CD4-positive, CD25-positive, alpha-beta regulatory T cell (primary cell): Measurements from ENCODE around the gene SIK2. TPM values are rescaled to one million over a fixed set of nuclear protein-coding genes. Genes with fewer than 3 reads are reported as not detected.
A peak's percentile ranks its signal among the peaks of the same experiment; 100 is the strongest.

Experiments used
- ATAC-seq, 2 donors: fragments of 150-1000 bp; cut with Tn5 transposase; one replicate each; pipeline ENCODE4 v1.10.0; 2021; ENCODE audit warnings: low read depth in 2 of 2, moderate number of reproducible peaks in 2 of 2, moderate library complexity in 1 of 2
- DNase-seq, 3 donors: peaks; one replicate each; pipeline versions ENCODE4 v3.0.0 to v3.0.0-alpha.2; 2012 to 2022; ENCODE audit warnings: mixed read lengths in 1 of 3
- H3K27ac ChIP-seq: one replicate; pipeline ENCODE4 v1.7.0; 2013; ENCODE audit warnings: mild to moderate bottlenecking, low read length; ENCODE audit not compliant: insufficient read depth, poor library complexity, severe bottlenecking
- H3K27me3 ChIP-seq: one replicate; pipeline ENCODE4 v1.7.0; 2013; ENCODE audit warnings: low read length; ENCODE audit not compliant: control insufficient read depth, insufficient read depth
- H3K36me3 ChIP-seq: one replicate; pipeline ENCODE4 v1.7.0; 2013; ENCODE audit warnings: mild to moderate bottlenecking, low read length, moderate library complexity; ENCODE audit not compliant: control insufficient read depth, insufficient read depth
- H3K4me1 ChIP-seq: 2 replicates; pipeline ENCODE4 v1.7.0; 2013; ENCODE audit warnings: mild to moderate bottlenecking, low read length; ENCODE audit not compliant: insufficient read depth, control insufficient read depth, poor library complexity, severe bottlenecking
- H3K4me3 ChIP-seq: one replicate; pipeline ENCODE4 v1.7.0; 2013; ENCODE audit warnings: low read depth, mild to moderate bottlenecking, low read length, moderate library complexity
- H3K9me3 ChIP-seq, 2 experiments: 1 replicate in 1 of 2; 2 replicates in 1 of 2; pipeline ENCODE4 v1.7.0; 2013; ENCODE audit warnings: low read length in 2 of 2, mild to moderate bottlenecking in 1 of 2, moderate library complexity in 1 of 2; ENCODE audit not compliant: control insufficient read depth in 2 of 2
- H3K27ac Mint-ChIP-seq, 3 donors: one replicate each; pipeline ENCODE4 v1.8.0; 2020 to 2022; ENCODE audit warnings: mild to moderate bottlenecking in 3 of 3, mixed read lengths in 3 of 3, moderate library complexity in 2 of 3
- H3K27me3 Mint-ChIP-seq: one replicate; pipeline ENCODE4 v1.8.0; 2022; ENCODE audit warnings: mild to moderate bottlenecking, mixed read lengths
- H3K36me3 Mint-ChIP-seq: one replicate; pipeline ENCODE4 v1.8.0; 2020; ENCODE audit warnings: mixed read lengths
- H3K4me1 Mint-ChIP-seq, 4 donors: one replicate each; pipeline ENCODE4 v1.8.0; 2020 to 2022; ENCODE audit warnings: mixed read lengths in 4 of 4, mild to moderate bottlenecking in 1 of 4
- H3K4me3 Mint-ChIP-seq, 4 donors: one replicate each; pipeline ENCODE4 v1.8.0; 2020 to 2022; ENCODE audit warnings: mild to moderate bottlenecking in 4 of 4, mixed read lengths in 4 of 4, moderate library complexity in 3 of 4
- H3K9me3 Mint-ChIP-seq, 7 donors: one replicate each; pipeline ENCODE4 v1.8.0; 2020 to 2022; ENCODE audit warnings: mixed read lengths in 7 of 7, mild to moderate bottlenecking in 3 of 7, moderate library complexity in 2 of 7
- polyA plus RNA-seq, 4 donors: library from polyadenylated mRNA; unstranded; fragments of 300-500 nt; fragmentation: Illumina TruSeq; gene quantifications; one replicate each; pipeline ENCODE4 v1.2.3, GENCODE V29; 2021
- total RNA-seq: library from RNA; stranded (reverse); gene quantifications from one replicate; pipeline ENCODE4 v1.2.3, GENCODE V29; 2022

Gene SIK2
- total and polyA plus RNA-seq, 5 donors from 2014 or later: 0.05 to 8.7 (median 0.16) TPM

- no peak overlapping the region for H3K4me3 ChIP-seq
- no peaks in the 10 kb centered on the region for H3K27me3 ChIP-seq
- H3K36me3 Mint-ChIP-seq: peaks cover 19% of the 10 kb centered on the region
- H3K27me3 Mint-ChIP-seq: no peaks in the 10 kb centered on the region
- no peak overlapping the region for H3K27ac ChIP-seq
- no peak overlapping the region for H3K27ac Mint-ChIP-seq
- peak in 1 of 3 donors; percentile 18 for DNase-seq
- no peaks in the 10 kb centered on the region for H3K9me3 ChIP-seq
- no peaks in the 10 kb centered on the region for H3K9me3 Mint-ChIP-seq
- ATAC-seq: no peak
- H3K36me3 ChIP-seq: peaks cover 2% of the 10 kb centered on the region
- no peaks in the 10 kb centered on the region for H3K4me1 ChIP-seq
- H3K4me3 Mint-ChIP-seq: no peak overlapping the region
- peaks cover 4 to 11% (median 9%) of the 10 kb centered on the region in 4 donors for H3K4me1 Mint-ChIP-seq
Measured at GRCh38 chr11:111665777-111666176, 63.5 kb downstream of the SIK2 start.

GRCh38 chr11:111668980-111669379, 66.7 kb downstream of the SIK2 start:
- Histone ChIP-seq H3K27me3 (no peaks in the 10 kb centered on the region), H3K9me3 (no peaks in the 10 kb centered on the region), H3K36me3 (peaks cover 8% of the 10 kb centered on the region), H3K4me3 (no peak overlapping the region), H3K4me1 (no peaks in the 10 kb centered on the region), H3K27ac (no peak overlapping the region)
- no peak overlapping the region for H3K4me3 Mint-ChIP-seq
- H3K36me3 Mint-ChIP-seq: peaks cover 26% of the 10 kb centered on the region
- no peak for ATAC-seq
- H3K27me3 Mint-ChIP-seq: no peaks in the 10 kb centered on the region
- no peaks in the 10 kb centered on the region for H3K9me3 Mint-ChIP-seq
- H3K27ac Mint-ChIP-seq: no peak overlapping the region
- DNase-seq: no peak
- peaks cover 2 to 13% (median 6%) of the 10 kb centered on the region in 4 donors for H3K4me1 Mint-ChIP-seq

- no peak for DNase-seq
- peaks cover 0 to 2% (median 0%) of the 10 kb centered on the region in 7 donors for H3K9me3 Mint-ChIP-seq
- H3K4me1 Mint-ChIP-seq: peaks cover 2 to 13% (median 6%) of the 10 kb centered on the region in 4 donors
- Histone ChIP-seq H3K36me3 (peaks cover 12% of the 10 kb centered on the region), H3K27ac (no peak overlapping the region), H3K4me3 (no peak overlapping the region), H3K4me1 (no peaks in the 10 kb centered on the region), H3K9me3 (no peaks in the 10 kb centered on the region), H3K27me3 (no peaks in the 10 kb centered on the region)
- H3K4me3 Mint-ChIP-seq: no peak overlapping the region
- H3K27me3 Mint-ChIP-seq: no peaks in the 10 kb centered on the region
- ATAC-seq: no peak
- H3K27ac Mint-ChIP-seq: no peak overlapping the region
- peaks cover 40% of the 10 kb centered on the region for H3K36me3 Mint-ChIP-seq
Measured at GRCh38 chr11:111671383-111671782, 69.1 kb downstream of the SIK2 start.

GRCh38 chr11:111672949-111673348, 70.7 kb downstream of the SIK2 start:
- peaks cover 42% of the 10 kb centered on the region for H3K36me3 Mint-ChIP-seq
- no peak overlapping the region for H3K4me3 ChIP-seq
- H3K9me3 ChIP-seq: no peaks in the 10 kb centered on the region

GRCh38 chr11:111674941-111675340, 72.7 kb downstream of the SIK2 start:
- Mint-ChIP-seq H3K36me3 (peaks cover 39% of the 10 kb centered on the region), H3K9me3 (peaks cover 0 to 2% (median 0%) of the 10 kb centered on the region in 7 donors), H3K27me3 (no peaks in the 10 kb centered on the region), H3K4me1 (peaks cover 0 to 7% (median 3%) of the 10 kb centered on the region in 4 donors), H3K27ac (no peak overlapping the region), H3K4me3 (no peak overlapping the region)
- Histone ChIP-seq H3K9me3 (no peaks in the 10 kb centered on the region), H3K4me3 (no peak overlapping the region), H3K27me3 (no peaks in the 10 kb centered on the region), H3K36me3 (peaks cover 12% of the 10 kb centered on the region), H3K27ac (no peak overlapping the region), H3K4me1 (no peaks in the 10 kb centered on the region)
- ATAC-seq (no peak), DNase-seq (no peak)

More at GRCh38 chr11:111672949-111673348, 70.7 kb downstream of the SIK2 start:
- Histone ChIP-seq H3K4me1 (no peaks in the 10 kb centered on the region), H3K27me3 (no peaks in the 10 kb centered on the region), H3K36me3 (peaks cover 12% of the 10 kb centered on the region), H3K27ac (no peak overlapping the region)
- H3K27ac Mint-ChIP-seq: no peak overlapping the region
- no peaks in the 10 kb centered on the region for H3K27me3 Mint-ChIP-seq
- H3K4me1 Mint-ChIP-seq: peaks cover 2 to 13% (median 6%) of the 10 kb centered on the region in 4 donors
- no peak overlapping the region for H3K4me3 Mint-ChIP-seq
- H3K9me3 Mint-ChIP-seq: peaks cover 0 to 2% (median 0%) of the 10 kb centered on the region in 7 donors
- DNase-seq: peak in 1 of 3 donors; percentile 23
- ATAC-seq: no peak

GRCh38 chr11:111675891-111676290, 73.6 kb downstream of the SIK2 start:
- no peak for DNase-seq
- H3K4me3 Mint-ChIP-seq: no peak overlapping the region

GRCh38 chr11:111676878-111677585, 74.8 kb downstream of the SIK2 start:
- Histone ChIP-seq H3K27me3 (no peaks in the 10 kb centered on the region), H3K36me3 (peaks cover 12% of the 10 kb centered on the region), H3K9me3 (no peaks in the 10 kb centered on the region), H3K4me3 (no peak overlapping the region), H3K4me1 (no peaks in the 10 kb centered on the region), H3K27ac (no peak overlapping the region)
- no peaks in the 10 kb centered on the region for H3K27me3 Mint-ChIP-seq
- peaks cover 0 to 2% (median 0%) of the 10 kb centered on the region in 7 donors for H3K9me3 Mint-ChIP-seq
- H3K36me3 Mint-ChIP-seq: peaks cover 35% of the 10 kb centered on the region
- H3K4me3 Mint-ChIP-seq: no peak overlapping the region
- ATAC-seq (no peak), DNase-seq (no peak)
- peaks cover 0 to 7% (median 0%) of the 10 kb centered on the region in 4 donors for H3K4me1 Mint-ChIP-seq
- no peak overlapping the region for H3K27ac Mint-ChIP-seq

More at GRCh38 chr11:111675891-111676290, 73.6 kb downstream of the SIK2 start:
- Mint-ChIP-seq H3K9me3 (peaks cover 0 to 2% (median 0%) of the 10 kb centered on the region in 7 donors), H3K36me3 (peaks cover 42% of the 10 kb centered on the region), H3K27ac (no peak overlapping the region), H3K27me3 (no peaks in the 10 kb centered on the region), H3K4me1 (peaks cover 0 to 7% (median 1%) of the 10 kb centered on the region in 4 donors)
- Histone ChIP-seq H3K36me3 (peaks cover 12% of the 10 kb centered on the region), H3K4me3 (no peak overlapping the region), H3K27ac (no peak overlapping the region), H3K4me1 (no peaks in the 10 kb centered on the region), H3K27me3 (no peaks in the 10 kb centered on the region), H3K9me3 (no peaks in the 10 kb centered on the region)
- no peak for ATAC-seq
